Suprapubic skin (tissue), 4 donors: Measurements from ENCODE around the gene SMTNL2. TPM values are rescaled to one million over a fixed set of nuclear protein-coding genes. Genes with fewer than 3 reads are reported as not detected.

Experiments used
- DNase-seq, 2 donors: peaks; one replicate each; pipeline ENCODE4 v3.0.0-alpha.2; 2019; ENCODE audit warnings: low spot score in 2 of 2
- H3K27ac ChIP-seq: fragments of 200-600 bp; sonication (generic); one replicate; pipeline ENCODE4 v1.5.1; 2019
- H3K27me3 ChIP-seq: fragments of 200-600 bp; sonication (generic); one replicate; pipeline ENCODE4 v1.5.1; 2019
- H3K36me3 ChIP-seq: fragments of 200-600 bp; sonication (generic); one replicate; pipeline ENCODE4 v1.5.1; 2019
- H3K4me1 ChIP-seq: fragments of 200-600 bp; sonication (generic); one replicate; pipeline ENCODE4 v1.5.1; 2019
- H3K4me3 ChIP-seq: fragments of 200-600 bp; sonication (generic); one replicate; pipeline ENCODE4 v1.5.1; 2019; ENCODE audit warnings: mild to moderate bottlenecking
- H3K9me3 ChIP-seq: fragments of 200-600 bp; sonication (generic); one replicate; pipeline ENCODE4 v1.5.1; 2019
- CTCF ChIP-seq, 2 donors: fragments of 200-600 bp in 1 of 2; fragments of 450-650 bp in 1 of 2; sonication (generic) in 1 of 2; IDR thresholded peaks; one replicate each; pipeline ENCODE4 v1.5.1; 2016 to 2019; ENCODE audit warnings: antibody characterized with exemption in 2 of 2, mild to moderate bottlenecking in 1 of 2, moderate library complexity in 1 of 2
- EP300 ChIP-seq: sonication (generic); formaldehyde crosslinking; IDR thresholded peaks from one replicate; pipeline ENCODE4 v1.6.1; 2017; ENCODE audit warnings: antibody characterized with exemption
- POLR2A ChIP-seq, 2 donors: fragments of 450-650 bp; IDR thresholded peaks; one replicate each; pipeline ENCODE4 v1.6.1; 2017; ENCODE audit warnings: antibody characterized with exemption in 2 of 2, mild to moderate bottlenecking in 2 of 2, moderate library complexity in 2 of 2
- POLR2AphosphoS5 ChIP-seq, 3 donors: sonication (generic); formaldehyde crosslinking; IDR thresholded peaks; one replicate each; pipeline ENCODE4 v1.6.1; 2017; ENCODE audit warnings: antibody characterized with exemption in 3 of 3
- WGBS: methylation state at CpG from one replicate; pipeline ENCODE4 v1.1.5; 2018; 5-methylcytosine and 5-hydroxymethylcytosine counted together
- total RNA-seq, 4 donors: library from RNA; depleted of rRNA; stranded (reverse); fragments of >200 nt; gene quantifications; one replicate each; pipeline ENCODE4 v1.1.0, GENCODE V29; 2016

The SMTNL2 gene
- total RNA-seq, 4 donors from 2014 or later: 0.64 to 1.3 (median 0.81) TPM; not detected in 1

- Histone ChIP-seq H3K36me3 (no peaks in the 10 kb centered on the region), H3K4me3 (no peak overlapping the region), H3K27ac (no peak overlapping the region), H3K4me1 (no peaks in the 10 kb centered on the region), H3K27me3 (no peaks in the 10 kb centered on the region), H3K9me3 (no peaks in the 10 kb centered on the region)
- TF ChIP-seq CTCF (IDR thresholded peaks at IDR 0.05) (no peak), POLR2AphosphoS5 (IDR thresholded peaks at IDR 0.05) (no peak)
- no peak for DNase-seq
- WGBS: 74% methylated on average over 9 of the region's 9 CpGs
Observed at GRCh38 chr17:4572131-4572530, 12.2 kb upstream of the SMTNL2 start.

GRCh38 chr17:4573115-4573514 lies 11.2 kb upstream of the SMTNL2 start:
- no peak for TF ChIP-seq EP300
- no peak for TF ChIP-seq CTCF (IDR thresholded peaks at IDR 0.05)
- no peak for TF ChIP-seq POLR2A (IDR thresholded peaks at IDR 0.05)
- no peak for TF ChIP-seq POLR2AphosphoS5 (IDR thresholded peaks at IDR 0.05)
- 62% methylated on average over 4 of the region's 4 CpGs for WGBS
- no peaks in the 10 kb centered on the region for H3K9me3 ChIP-seq
- no peak for DNase-seq
- no peaks in the 10 kb centered on the region for H3K4me1 ChIP-seq
- no peaks in the 10 kb centered on the region for H3K27me3 ChIP-seq
- no peak overlapping the region for H3K4me3 ChIP-seq
- no peaks in the 10 kb centered on the region for H3K36me3 ChIP-seq
- no peak overlapping the region for H3K27ac ChIP-seq

DNA sequence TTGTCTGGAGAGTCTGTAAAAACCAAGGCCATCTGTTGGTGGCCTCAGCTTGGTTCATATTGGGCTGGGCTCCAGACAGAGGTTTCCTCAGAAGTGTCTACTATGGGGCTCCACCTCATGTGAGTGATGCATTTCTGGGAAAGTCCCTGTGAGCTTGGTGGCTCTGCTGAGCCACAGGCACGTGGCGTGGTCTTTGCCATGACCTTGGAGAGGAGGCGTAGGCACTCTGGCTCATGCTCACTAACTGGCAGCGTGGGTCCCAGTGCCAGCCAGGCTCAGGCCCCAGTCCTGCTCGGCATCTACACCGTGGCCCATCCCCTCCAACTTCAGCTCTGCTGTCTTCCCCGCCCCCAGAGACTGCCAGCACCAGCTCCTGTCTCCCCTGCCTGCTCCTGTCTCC lies 10.7 kb upstream of the SMTNL2 start:
- H3K27me3 ChIP-seq: no peaks in the 10 kb centered on the region
- no peaks in the 10 kb centered on the region for H3K9me3 ChIP-seq
- H3K27ac ChIP-seq: no peak overlapping the region
- no peak for TF ChIP-seq CTCF (IDR thresholded peaks at IDR 0.05)
- no peak for TF ChIP-seq EP300
- TF ChIP-seq POLR2AphosphoS5 (IDR thresholded peaks at IDR 0.05): no peak
- no peak for TF ChIP-seq POLR2A (IDR thresholded peaks at IDR 0.05)
- H3K4me1 ChIP-seq: no peaks in the 10 kb centered on the region
- no peak overlapping the region for H3K4me3 ChIP-seq
- 41% methylated on average over 7 of the region's 7 CpGs for WGBS
- DNase-seq: no peak
- no peaks in the 10 kb centered on the region for H3K36me3 ChIP-seq

- no peak for DNase-seq
- H3K27ac ChIP-seq: no peak overlapping the region
- H3K4me3 ChIP-seq: no peak overlapping the region
- no peaks in the 10 kb centered on the region for H3K27me3 ChIP-seq
- 99% methylated on average over 9 of the region's 9 CpGs for whole genome bisulfite sequencing
- H3K36me3 ChIP-seq: no peaks in the 10 kb centered on the region
- H3K4me1 ChIP-seq: no peaks in the 10 kb centered on the region
- TF ChIP-seq EP300 (no peak), POLR2A (IDR thresholded peaks at IDR 0.05) (no peak), CTCF (IDR thresholded peaks at IDR 0.05) (no peak), POLR2AphosphoS5 (IDR thresholded peaks at IDR 0.05) (no peak)
- no peaks in the 10 kb centered on the region for H3K9me3 ChIP-seq
Observed at GRCh38 chr17:4574448-4575045, 9.8 kb upstream of the SMTNL2 start.

GRCh38 chr17:4576161-4576558 lies 8.2 kb upstream of the SMTNL2 start:
- Histone ChIP-seq H3K36me3 (no peaks in the 10 kb centered on the region), H3K4me1 (no peaks in the 10 kb centered on the region), H3K27me3 (peaks cover under 1% of the 10 kb centered on the region), H3K27ac (no peak overlapping the region), H3K9me3 (no peaks in the 10 kb centered on the region), H3K4me3 (no peak overlapping the region)
- DNase-seq: no peak
- TF ChIP-seq CTCF (IDR thresholded peaks at IDR 0.05): no peak
- no peak for TF ChIP-seq POLR2AphosphoS5 (IDR thresholded peaks at IDR 0.05)
- TF ChIP-seq EP300: no peak
- no peak for TF ChIP-seq POLR2A (IDR thresholded peaks at IDR 0.05)
- 79% methylated on average over 6 of the region's 6 CpGs for WGBS
